Endothelial cell (in vitro differentiated cells): ENCODE results near the gene RERE. TPM values are rescaled to one million over a fixed set of nuclear protein-coding genes. Genes with fewer than 3 reads are reported as not detected.
A peak's percentile ranks its signal among the peaks of the same experiment; 100 is the strongest.

Source experiments
- DNase-seq: peaks from one replicate; pipeline ENCODE4 v3.0.0; 2021; ENCODE audit warnings: low spot score
- H3K27ac Mint-ChIP-seq: one replicate; pipeline ENCODE4 v1.8.0; 2021; ENCODE audit warnings: mixed read lengths, inconsistent platforms; ENCODE audit not compliant: unreplicated experiment
- H3K27me3 Mint-ChIP-seq: one replicate; pipeline ENCODE4 v1.8.0; 2021; ENCODE audit warnings: mild to moderate bottlenecking, moderate library complexity, mixed read lengths, inconsistent platforms; ENCODE audit not compliant: unreplicated experiment
- H3K36me3 Mint-ChIP-seq: one replicate; pipeline ENCODE4 v1.8.0; 2021; ENCODE audit warnings: mild to moderate bottlenecking, low read depth, mixed read lengths, inconsistent platforms; ENCODE audit not compliant: unreplicated experiment
- H3K4me1 Mint-ChIP-seq: one replicate; pipeline ENCODE4 v1.8.0; 2021; ENCODE audit warnings: mild to moderate bottlenecking, mixed read lengths, inconsistent platforms; ENCODE audit not compliant: unreplicated experiment
- H3K4me3 Mint-ChIP-seq: one replicate; pipeline ENCODE4 v1.8.0; 2021; ENCODE audit warnings: mild to moderate bottlenecking, mixed read lengths, inconsistent platforms; ENCODE audit not compliant: unreplicated experiment
- H3K9me3 Mint-ChIP-seq: one replicate; pipeline ENCODE4 v1.8.0; 2021; ENCODE audit warnings: mixed read lengths, inconsistent platforms; ENCODE audit not compliant: unreplicated experiment
- total RNA-seq: library from RNA; stranded (reverse); fragmentation: NEBNext Ultra II Directional; extraction: Animal tissue kit (Norgen Biotek cat#: 25700); gene quantifications from one replicate; pipeline ENCODE4 v1.2.1, GENCODE V29; 2021; ENCODE audit not compliant: unreplicated experiment
- TF ChIP-seq, protein P1 (sequence below): fragments of 200-600 bp; sonication (generic); IDR thresholded peaks from one replicate; pipeline ENCODE4 v1.5.0; 2021; ENCODE audit warnings: antibody characterized with exemption; ENCODE audit not compliant: unreplicated experiment

The RERE gene
- total RNA-seq, 1 donor from 2014 or later = 115 TPM

DNA sequence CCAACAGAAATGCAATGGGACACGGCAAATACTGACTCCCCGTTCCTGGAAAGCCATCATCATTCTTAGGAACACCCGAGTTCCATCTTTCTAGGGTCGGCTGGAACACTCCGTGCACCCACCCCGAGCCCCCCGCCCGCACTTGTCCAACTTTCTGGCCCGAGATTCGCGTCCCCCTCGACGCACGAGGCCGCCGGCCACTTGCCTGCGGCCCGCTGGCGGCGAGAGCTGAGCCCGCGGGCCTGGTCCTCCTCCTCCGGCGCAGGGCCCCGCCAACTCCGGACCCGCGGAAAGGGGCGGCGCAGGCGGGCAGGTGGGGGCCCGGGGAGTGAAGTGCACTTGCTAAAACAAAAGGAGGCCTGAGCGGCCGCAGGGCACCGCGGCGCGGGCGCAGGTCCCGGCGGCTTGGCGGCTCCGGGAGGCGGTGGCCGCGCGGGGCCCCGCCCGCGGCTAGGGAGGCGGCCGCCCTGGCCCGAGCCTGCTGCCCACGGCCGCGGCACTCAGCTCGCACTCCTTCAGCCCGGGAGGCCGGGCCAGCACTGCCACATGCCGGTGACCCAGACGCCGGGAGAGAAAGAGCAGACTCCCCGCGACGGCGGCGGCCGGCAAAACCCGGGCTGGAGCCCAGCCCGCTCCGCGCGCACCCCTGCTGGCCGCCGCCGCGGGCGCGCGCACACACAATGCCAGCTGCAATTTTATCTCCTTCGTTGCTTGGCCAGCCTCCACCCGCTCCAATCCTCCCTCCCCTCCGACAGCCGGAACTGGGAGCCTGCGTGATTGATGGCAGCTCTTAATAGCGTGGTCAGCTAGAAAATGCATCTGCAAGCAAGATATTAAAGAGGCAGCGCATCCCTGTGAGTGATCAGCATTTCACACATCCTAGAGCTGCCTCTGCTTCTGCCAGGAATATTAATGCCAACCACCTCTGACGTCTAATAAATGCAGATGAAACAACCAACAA lies 114.3 kb downstream of the RERE start:
- Mint-ChIP-seq H3K36me3 (no peaks in the 10 kb centered on the region), H3K27me3 (peaks cover 4% of the 10 kb centered on the region), H3K4me3 (peak overlapping the region; percentile 94), H3K4me1 (peaks cover 40% of the 10 kb centered on the region), H3K9me3 (no peaks in the 10 kb centered on the region), H3K27ac (peak overlapping the region; percentile 87)
- DNase-seq = peak; percentile 92
- TF ChIP-seq, protein P1, sequence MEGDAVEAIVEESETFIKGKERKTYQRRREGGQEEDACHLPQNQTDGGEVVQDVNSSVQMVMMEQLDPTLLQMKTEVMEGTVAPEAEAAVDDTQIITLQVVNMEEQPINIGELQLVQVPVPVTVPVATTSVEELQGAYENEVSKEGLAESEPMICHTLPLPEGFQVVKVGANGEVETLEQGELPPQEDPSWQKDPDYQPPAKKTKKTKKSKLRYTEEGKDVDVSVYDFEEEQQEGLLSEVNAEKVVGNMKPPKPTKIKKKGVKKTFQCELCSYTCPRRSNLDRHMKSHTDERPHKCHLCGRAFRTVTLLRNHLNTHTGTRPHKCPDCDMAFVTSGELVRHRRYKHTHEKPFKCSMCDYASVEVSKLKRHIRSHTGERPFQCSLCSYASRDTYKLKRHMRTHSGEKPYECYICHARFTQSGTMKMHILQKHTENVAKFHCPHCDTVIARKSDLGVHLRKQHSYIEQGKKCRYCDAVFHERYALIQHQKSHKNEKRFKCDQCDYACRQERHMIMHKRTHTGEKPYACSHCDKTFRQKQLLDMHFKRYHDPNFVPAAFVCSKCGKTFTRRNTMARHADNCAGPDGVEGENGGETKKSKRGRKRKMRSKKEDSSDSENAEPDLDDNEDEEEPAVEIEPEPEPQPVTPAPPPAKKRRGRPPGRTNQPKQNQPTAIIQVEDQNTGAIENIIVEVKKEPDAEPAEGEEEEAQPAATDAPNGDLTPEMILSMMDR = no peak

GRCh38 chr1:8702472-8702849 lies 115.0 kb downstream of the RERE start:
- peaks cover 4% of the 10 kb centered on the region for H3K27me3 Mint-ChIP-seq
- peak overlapping the region; percentile 94 for H3K27ac Mint-ChIP-seq
- H3K4me1 Mint-ChIP-seq = peaks cover 38% of the 10 kb centered on the region
- TF ChIP-seq, protein P1 = no peak
- H3K4me3 Mint-ChIP-seq = peak overlapping the region; percentile 94
- no peaks in the 10 kb centered on the region for H3K9me3 Mint-ChIP-seq
- H3K36me3 Mint-ChIP-seq = no peaks in the 10 kb centered on the region
- no peak for DNase-seq

- peak overlapping the region; percentile 94 for H3K4me3 Mint-ChIP-seq
- DNase-seq = peak; percentile 26
Measured at GRCh38 chr1:8701794-8702471, 115.5 kb downstream of the RERE start.

DNA sequence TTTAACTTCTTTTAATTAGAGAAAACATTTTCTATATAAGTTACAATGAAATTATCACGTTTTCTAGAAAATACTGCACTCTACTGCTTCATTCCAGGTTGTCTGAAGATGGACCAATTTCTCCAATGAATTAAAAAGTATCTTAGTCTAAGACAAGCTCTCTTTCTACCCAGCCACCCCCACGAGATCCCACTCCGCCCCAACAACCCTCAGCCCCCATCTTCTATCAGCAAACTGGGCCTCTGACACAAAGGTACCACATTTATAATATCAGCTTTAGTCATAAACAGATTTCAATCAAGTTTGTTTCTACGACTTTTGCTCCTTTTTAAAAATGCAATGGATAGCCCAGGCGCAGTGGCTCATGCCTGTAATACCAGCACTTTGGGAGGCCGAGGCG lies 117.8 kb downstream of the RERE start:
- Mint-ChIP-seq H3K9me3 (no peaks in the 10 kb centered on the region), H3K27ac (no peak overlapping the region), H3K4me1 (peaks cover 34% of the 10 kb centered on the region), H3K4me3 (no peak overlapping the region), H3K36me3 (no peaks in the 10 kb centered on the region), H3K27me3 (peaks cover 4% of the 10 kb centered on the region)
- DNase-seq = no peak
- TF ChIP-seq, protein P1 = no peak

More at GRCh38 chr1:8701794-8702471, 115.5 kb downstream of the RERE start:
- Mint-ChIP-seq H3K4me1 (peaks cover 34% of the 10 kb centered on the region), H3K27me3 (peaks cover 4% of the 10 kb centered on the region), H3K27ac (peak overlapping the region; percentile 94), H3K9me3 (no peaks in the 10 kb centered on the region), H3K36me3 (no peaks in the 10 kb centered on the region)
- TF ChIP-seq, protein P1 = no peak
